Measurements from ENCODE around the gene CIBAR2.

The CIBAR2 gene

DNA sequence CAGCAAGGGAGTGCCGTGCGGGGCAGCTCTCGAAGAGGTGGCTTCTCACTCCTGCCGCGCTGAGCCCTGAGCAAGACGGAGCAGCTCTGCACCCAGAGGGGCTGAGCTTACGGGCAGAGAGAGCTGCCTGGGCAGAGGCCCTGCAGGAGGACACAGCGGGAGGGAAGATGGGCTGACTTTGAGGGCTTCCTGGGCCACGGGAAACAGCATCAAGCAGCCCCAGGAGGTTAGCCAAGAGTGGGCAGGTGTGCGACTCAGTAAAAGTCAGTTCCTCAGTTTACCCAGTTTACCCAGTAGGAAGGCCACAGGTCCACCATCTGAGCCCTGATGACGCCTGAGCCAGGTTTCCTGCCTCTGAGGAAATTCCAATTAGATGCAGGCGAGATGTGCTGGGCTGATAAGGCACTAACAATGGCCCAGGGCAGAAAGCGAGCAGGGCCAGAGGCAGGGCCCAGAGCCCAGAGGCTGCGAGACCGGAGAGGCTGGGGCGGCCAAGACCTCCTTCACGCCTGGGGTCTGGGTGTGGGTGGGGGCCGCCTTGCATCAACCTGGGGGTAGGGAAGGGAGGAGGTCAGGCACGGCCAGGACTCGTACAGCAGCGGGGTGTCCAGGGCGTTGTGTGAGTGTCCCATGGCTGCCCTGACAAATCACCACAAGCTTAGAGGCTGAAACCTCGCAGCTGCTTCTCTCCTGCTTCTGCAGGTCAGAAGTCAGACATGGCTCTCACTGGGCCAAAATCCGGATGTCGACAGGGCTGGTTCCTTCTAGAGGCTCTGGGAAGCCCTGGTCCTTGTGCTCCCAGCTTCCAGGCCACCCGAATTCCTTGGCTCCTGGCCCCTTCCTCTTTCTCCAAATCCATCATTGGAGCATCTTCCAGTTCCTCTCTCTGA, 32.0 kb upstream of the CIBAR2 start:
- no peak for DNase-seq

- no peak for DNase-seq
Measured at GRCh38 chr16:85142771-85143211, 30.5 kb upstream of the CIBAR2 start.

GRCh38 chr16:85142129-85142513, 29.8 kb upstream of the CIBAR2 start:
- DNase-seq, result no peak

- no peak for DNase-seq
Measured at GRCh38 chr16:85141491-85142128, 29.3 kb upstream of the CIBAR2 start.

DNA sequence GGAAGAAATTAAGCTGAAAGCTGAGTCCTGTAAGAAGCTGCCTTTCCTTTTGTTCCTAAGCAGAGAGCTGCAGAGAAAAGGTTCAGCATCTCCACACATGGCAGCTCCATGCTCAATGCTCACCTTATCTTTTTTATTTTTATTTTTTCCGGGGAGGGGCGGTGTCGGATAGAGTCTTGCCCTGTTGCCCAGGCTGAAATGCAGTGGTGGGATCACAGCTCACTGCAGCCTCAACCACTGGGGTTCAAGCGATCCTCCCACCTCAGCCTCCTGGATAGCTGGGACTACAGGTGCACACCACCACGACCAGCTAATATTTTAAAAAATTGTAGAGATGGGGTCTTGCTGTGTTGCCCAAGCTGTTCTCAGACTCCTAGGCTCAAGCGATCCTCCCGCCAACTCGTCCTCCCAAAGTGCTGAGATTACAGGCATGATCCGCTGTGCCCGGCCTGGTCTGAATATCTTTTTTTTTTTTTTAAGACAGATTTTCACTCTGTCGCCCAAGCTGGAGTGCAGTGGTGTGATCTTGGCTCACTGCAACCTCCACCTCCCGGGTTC, 28.3 kb upstream of the CIBAR2 start:
- DNase-seq, result no peak

DNA sequence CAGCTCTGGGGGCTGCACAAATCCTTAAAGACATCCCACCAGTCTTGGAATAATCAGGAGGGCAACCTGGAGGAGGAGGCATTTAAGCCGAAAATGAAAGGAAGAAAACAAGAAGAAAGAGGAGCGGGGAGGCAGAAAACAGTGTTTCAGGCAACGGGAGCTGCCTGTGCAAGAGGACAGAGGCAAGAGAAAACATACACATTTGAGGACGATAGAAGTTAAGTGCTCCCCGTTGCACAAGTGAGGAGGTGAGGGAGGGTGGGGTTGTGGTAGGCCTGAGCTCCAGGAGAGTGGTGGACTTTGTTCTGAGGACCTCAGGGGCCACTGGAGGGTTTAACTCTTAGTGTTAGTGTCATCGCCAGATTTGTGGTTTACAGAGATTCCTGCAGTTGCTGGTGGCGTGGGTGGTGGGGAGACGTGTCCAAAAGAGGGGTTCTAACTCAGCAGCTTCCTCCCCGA, 27.6 kb upstream of the CIBAR2 start:
- no peak for DNase-seq

DNA sequence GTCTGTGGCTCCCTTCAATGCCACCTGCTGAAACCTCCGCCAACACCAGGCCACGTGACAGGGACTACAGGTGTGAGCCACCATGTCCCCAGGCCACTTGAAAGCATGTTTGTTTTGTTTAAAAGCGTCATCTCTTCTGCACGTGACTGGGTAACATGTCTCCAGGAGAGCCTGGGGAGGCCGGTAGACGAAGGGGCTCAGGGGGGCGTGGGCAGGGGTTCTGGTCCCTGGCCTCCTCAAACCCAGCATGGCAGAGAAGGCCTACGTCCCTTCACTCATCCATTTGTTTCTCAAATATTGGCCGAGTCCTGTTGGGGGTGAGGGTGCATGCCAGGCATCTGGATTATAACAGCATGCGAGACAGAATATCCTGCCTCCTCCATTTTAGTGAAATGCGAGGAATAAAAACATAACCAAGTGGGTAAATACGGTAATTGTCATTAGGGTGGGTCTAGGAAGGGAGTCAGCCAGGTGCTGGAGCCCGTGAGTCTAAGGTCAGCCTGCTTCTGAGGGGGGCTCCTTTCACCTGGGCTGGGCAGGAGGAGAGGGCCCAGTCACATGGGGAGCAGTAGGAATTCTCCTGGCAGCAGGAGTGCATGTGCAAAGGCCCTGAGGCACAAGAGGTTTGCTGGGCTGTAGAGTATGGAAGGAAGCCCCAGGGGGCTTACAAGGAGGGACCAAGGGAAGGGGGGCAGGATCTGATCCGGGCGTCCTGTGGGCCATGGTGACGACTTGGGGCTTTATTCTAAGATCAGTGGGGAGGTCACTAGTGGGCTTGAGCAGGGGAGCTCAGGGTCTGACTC, 26.8 kb upstream of the CIBAR2 start:
- no peak for DNase-seq

DNA sequence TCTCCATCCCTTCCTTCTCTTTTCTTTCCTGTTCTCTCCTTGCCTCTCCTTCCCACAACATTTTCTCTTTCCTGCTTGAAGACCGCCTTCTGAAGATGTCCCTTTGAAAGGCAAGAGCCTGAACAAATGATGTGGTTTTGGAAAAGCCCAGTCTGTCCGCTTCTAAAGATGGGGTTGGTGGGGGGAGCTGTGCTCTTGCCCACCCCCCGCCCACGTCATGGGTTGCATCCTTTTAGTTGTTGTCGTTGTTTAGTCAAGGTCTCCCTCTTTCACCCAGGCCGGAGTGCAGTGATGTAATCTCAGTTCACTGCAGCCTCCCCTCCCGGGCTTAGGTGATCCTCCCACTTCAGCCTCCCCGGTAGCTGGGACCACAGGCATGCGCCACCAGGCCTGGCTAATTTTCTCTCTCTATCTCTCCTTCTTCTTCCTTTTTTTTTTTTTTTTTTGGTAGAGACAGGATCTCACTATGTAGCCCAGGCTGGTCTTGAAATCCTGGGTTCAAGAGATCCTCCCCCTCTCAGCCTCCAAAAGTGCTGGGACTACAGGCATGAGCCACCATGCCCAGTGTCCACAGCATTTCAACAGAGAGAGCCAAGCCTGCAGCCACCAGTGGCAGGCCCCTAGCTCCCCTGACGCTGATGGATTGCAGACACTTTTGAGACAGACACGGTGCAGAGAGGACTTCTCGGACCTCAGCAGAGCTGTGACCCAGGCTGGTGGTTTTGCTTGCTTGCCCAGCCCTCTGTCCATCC, 26.0 kb upstream of the CIBAR2 start:
- no peak for DNase-seq

DNA sequence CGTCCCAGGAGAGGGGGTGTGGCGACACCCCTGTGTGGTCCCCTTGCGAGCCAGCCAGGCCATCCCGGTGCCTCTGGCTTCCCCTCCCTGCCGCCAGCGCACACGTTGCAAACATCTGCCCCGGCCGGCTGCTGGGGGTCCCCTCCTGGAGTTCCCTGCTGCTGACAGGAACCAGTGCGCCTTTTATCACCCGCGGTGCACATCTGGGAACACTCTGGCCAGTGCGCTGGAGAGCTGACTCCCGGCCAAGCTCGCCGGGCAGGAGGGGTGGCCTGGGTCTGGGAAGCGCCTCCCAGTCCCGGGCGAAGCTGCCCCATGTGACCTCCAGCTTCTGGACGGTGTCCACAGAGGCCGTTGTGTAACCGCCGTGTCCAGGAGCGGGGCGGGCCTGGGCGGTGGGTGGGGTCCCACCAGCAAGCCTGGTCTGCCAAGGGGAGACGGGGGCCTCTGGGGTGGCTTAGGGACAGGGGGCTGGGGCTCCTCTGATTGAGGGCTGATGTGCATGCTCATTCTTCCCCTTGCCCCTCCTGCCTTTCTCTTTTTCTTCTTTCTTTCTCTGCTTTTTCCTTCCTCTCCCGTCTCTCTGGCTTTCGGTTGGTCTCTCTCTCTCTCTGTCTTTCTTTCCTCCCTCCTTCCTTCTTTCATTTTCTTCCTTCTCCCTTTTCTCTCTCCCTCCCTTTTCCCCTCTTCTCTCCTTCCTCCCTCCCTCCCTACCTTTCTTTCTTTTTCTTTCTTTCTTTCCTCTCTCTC, 25.2 kb upstream of the CIBAR2 start:
- DNase-seq, result no peak

- no peak for DNase-seq
Measured at GRCh38 chr16:85136702-85137322, 24.5 kb upstream of the CIBAR2 start.

DNA sequence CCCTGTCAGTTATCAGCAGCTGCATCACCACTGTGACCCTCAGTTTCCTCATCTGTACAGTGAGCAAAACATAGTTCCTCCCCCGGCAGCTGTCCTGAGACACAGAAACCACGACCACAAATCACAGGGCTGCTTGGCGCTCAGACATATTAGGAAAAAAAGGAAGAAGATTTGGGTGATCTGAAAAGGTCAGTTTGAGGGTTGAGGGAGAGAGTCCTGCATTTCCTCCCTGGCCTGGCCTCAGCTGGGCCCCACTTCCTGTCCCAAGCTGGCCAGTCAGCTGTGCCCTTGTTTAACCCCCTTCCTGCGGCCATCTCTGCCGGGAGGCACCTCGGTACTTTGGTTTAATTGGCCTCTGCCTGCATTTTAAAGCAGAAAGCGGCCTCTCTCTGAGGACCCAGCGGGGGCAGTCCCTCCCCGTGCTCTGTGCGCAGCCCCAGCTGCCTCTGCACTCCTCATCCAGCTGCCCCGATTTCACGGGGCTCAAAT, 24.0 kb upstream of the CIBAR2 start:
- no peak for DNase-seq

GRCh38 chr16:85134789-85135142, 22.5 kb upstream of the CIBAR2 start:
- no peak for DNase-seq

DNA sequence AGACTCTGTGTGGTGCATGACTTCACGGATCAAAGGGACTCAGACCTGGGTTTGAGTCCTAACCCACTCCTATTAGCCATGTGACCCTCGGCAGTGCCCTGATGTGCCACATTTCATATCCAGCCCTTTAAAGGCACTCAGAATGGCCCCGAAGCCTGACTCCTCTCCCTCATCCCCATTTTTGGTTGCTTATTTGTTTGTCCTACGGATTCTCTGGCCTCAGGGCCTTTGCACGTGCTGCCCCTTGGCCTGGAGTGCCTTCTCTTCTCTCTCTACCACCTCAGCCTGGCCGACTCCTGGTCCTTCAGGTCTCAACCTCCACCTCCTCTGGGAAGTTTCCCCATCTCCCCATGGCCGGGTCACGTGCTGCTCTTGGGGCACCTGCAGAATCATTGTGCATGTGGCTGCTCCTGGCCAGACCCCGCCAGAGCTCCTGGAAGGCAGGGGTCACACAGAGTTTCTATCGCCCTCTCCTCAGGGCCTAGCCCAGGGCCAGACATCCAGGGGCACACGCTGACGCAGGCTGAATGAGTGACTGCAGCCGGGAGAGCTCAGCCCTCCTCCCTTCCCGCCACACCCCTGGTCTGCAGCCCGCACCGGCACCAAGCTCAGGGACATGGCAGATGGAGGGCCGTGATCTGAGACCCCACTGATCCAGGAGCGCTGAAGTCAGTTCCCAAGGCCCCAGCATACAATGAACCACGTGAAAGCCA, 22.0 kb upstream of the CIBAR2 start:
- no peak for DNase-seq

GRCh38 chr16:85133290-85133599, 21.0 kb upstream of the CIBAR2 start:
- no peak for DNase-seq

DNA sequence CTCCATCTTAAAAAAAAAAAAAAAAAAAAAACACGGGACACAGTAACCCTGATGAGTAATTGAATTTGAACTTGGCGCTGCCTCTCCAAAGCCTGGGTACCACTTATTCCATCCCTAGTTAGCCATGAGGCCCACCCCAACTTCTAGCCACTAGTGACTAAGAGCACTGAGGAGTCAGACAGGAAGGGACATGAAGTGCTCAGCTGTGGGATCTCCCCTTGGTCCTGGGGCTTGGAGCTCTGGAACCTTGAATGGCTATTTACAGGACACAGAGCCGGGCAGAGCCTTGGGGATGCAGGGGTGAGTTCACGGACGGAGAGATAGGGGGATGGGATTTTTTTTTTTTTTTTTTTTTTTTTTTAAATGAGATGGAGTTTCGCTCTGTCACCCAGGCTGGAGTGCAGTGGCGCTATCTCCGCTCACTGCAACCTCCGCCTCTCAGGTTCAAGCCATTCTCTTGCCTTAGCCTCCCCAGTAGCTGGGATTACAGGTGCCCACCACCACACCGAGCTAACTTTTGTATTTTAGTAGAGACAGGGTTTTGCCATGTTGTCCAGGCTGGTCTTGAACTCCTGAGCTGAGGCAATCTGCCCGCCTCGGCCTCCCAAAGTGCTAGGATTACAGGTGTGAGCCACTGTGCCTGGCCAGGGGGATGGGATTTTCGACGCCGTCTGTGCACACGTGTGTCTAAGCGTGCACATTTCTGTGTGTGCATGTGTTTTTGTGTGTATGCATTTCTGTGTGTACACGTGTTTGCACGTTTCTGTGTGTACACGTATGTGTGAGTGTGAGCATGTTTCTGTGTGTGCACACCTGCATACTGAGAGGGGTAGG, 20.4 kb upstream of the CIBAR2 start:
- no peak for DNase-seq

GRCh38 chr16:85130705-85131028, 18.4 kb upstream of the CIBAR2 start:
- DNase-seq, result no peak

DNA sequence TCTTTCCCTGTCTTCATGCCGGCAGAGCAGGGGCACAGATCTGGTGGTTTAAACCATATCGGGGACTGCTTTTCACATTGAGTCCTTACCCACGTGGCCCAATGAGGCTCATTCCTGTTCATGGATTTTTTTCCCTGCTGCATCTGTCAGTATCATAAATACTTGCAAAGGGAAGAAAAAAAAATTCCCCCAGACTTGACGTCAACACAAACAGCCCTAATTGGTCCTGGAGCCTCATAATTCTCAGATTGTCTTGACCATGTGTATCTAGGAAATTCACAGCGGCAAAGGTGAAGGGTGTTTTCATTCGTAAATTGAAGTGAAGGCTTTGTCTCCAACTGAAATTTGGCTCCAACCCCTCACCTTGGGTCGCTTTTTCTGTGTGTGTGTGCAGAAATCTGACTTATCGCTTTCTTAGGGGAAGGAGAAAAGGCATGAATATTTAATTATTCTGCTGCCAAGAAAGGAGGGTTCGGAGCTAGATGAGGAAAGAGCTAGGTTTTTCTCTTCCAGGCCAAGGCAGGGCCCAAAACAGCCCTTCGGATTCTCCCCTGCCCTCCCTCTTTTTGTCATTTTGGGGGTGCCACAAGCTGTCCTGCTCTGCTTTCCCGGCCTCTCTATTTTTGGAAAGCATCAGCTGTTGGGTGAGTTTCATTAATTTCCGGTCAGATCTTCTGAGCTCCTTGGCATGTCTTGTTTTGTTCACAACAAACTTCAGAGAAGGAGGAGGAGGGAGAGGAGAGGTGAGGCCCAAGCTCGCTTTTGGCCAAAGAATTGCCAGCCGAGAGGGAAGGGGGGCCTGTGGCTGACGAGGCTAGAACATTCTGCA, 17.8 kb upstream of the CIBAR2 start:
- no peak for DNase-seq

GRCh38 chr16:85128079-85128837, 16.0 kb upstream of the CIBAR2 start:
- no peak for DNase-seq
